ENCODE data around the gene LCNL1.

Gene LCNL1

DNA sequence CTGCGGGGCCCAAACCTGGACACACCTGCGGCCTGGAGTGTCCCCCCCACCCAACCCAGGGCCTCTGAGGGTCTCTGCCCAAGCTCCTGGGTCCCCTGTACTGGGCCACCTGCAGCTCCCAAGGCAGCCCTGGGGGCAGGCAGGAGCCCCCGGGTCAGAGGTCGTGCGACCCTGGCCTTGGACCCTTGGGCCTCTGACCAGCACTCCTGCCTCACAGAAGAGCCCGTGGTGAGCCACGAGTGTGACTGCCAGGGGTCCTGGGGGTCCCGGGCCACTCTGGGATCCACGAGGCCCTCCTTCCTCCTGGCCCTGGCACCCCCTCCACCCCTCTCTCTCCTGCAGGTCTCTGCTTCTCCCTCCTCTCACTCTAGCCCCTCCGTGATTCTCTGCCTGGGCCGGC is 10.5 kb upstream of the LCNL1 start:
- Histone ChIP-seq H4K20me1 (ENCODE audit: insufficient read depth) (no peaks in the 10 kb centered on the region), H3K4me1 (ENCODE audit: low read depth, poor library complexity, severe bottlenecking) (no peaks in the 10 kb centered on the region), H3K4me3 (IDR thresholded peaks at IDR 0.05; ENCODE audit: insufficient read depth, low read depth, low read length) (no peak overlapping the region), H2AFZ (ENCODE audit: low read depth) (no peak overlapping the region), H3K27me3 (ENCODE audit: insufficient read depth, low read depth) (peaks cover 34% of the 10 kb centered on the region), H3K27ac (no peak overlapping the region), H3K9ac (no peak overlapping the region), H3K4me2 (no peak overlapping the region), H3K36me3 (ENCODE audit: insufficient read depth) (no peaks in the 10 kb centered on the region), H3K79me2 (ENCODE audit: insufficient read depth, low read depth) (no peaks in the 10 kb centered on the region)
- TF ChIP-seq, protein P1, sequence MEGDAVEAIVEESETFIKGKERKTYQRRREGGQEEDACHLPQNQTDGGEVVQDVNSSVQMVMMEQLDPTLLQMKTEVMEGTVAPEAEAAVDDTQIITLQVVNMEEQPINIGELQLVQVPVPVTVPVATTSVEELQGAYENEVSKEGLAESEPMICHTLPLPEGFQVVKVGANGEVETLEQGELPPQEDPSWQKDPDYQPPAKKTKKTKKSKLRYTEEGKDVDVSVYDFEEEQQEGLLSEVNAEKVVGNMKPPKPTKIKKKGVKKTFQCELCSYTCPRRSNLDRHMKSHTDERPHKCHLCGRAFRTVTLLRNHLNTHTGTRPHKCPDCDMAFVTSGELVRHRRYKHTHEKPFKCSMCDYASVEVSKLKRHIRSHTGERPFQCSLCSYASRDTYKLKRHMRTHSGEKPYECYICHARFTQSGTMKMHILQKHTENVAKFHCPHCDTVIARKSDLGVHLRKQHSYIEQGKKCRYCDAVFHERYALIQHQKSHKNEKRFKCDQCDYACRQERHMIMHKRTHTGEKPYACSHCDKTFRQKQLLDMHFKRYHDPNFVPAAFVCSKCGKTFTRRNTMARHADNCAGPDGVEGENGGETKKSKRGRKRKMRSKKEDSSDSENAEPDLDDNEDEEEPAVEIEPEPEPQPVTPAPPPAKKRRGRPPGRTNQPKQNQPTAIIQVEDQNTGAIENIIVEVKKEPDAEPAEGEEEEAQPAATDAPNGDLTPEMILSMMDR (conservative IDR thresholded peaks at IDR 0.05; ENCODE audit: low read depth, low read length) = no peak

DNA sequence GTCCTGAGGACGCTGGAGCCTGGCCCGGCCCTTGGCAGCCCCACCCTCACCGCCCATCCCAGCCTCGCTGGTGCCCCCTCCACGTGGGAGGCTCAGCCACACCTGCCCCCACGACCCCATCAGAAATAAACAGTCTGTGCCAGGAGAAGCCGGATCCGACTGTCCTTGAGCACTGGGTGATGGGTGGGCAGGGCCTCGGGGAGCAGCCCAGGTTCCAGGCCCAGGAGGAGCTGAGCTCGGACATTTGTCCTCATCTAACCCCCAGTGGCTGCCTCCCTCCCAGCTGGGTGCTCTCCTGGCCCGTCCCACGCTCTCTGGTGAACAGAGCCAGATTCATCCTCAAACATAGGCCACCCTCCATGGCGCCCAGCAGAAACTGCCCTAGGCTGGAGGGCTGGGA is 10.1 kb upstream of the LCNL1 start:
- TF ChIP-seq, protein P1 (conservative IDR thresholded peaks at IDR 0.05; ENCODE audit: low read depth, low read length) = no peak
- Histone ChIP-seq H3K27me3 (ENCODE audit: insufficient read depth, low read depth) (peaks cover 34% of the 10 kb centered on the region), H4K20me1 (ENCODE audit: insufficient read depth) (no peaks in the 10 kb centered on the region)

DNA sequence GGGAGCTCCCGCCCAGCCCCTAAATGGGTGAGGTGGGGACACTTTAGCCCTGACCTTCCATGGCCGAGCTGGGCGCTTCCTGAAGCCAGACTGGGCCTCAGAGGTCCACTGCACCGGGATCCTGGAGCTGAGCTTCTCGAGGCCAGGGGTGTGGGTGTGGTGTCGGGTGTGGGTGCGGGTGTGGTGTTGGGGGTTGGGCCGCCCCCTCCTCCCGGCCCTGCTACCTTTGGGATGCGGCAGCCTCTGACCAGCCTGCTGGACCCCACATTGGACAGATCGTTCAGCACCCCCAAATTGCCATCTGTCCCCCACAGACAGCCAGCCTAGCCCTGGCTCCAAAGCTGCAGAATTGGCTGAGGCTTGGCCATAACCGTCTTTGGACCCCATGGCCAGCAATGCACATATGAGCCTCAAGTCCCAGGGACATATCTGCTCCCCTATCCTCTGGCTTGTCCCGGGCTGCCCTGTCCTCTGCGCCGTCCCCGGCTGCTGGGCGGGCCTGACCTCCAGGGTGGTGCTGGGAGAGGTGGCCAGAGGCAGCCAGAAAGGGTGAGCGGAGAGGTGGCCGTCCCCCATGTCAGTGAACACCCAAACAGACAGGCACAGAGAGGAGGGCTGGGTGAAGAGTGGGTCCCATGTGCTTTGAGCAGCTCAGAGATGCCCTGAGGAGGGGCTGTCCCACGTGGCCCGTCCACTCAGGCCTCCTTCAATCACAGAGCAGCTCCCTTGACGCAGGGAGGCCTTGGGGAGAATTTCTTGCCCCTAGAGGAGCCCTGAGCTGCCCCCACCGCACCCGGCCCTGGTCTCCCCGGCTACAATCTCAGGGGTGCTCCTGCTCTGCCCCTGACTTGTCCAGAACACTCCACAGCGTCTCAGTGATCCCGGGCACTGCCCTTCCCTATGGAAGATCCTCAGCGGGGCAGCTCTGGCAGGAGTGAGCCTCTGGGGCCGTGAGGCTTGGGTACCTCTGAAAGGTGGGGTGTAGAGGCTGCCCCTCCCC is 8.9 kb upstream of the LCNL1 start:
- no peaks in the 10 kb centered on the region for H3K4me1 ChIP-seq (ENCODE audit: low read depth, poor library complexity, severe bottlenecking)
- H3K4me3 ChIP-seq (IDR thresholded peaks at IDR 0.05; ENCODE audit: insufficient read depth, low read depth, low read length) = no peak overlapping the region
- TF ChIP-seq, protein P1 (conservative IDR thresholded peaks at IDR 0.05; ENCODE audit: low read depth, low read length) = no peak
- H3K27ac ChIP-seq = no peak overlapping the region
- H3K79me2 ChIP-seq (ENCODE audit: insufficient read depth, low read depth) = no peaks in the 10 kb centered on the region
- H4K20me1 ChIP-seq (ENCODE audit: insufficient read depth) = no peaks in the 10 kb centered on the region
- no peak overlapping the region for H2AFZ ChIP-seq (ENCODE audit: low read depth)
- H3K36me3 ChIP-seq (ENCODE audit: insufficient read depth) = no peaks in the 10 kb centered on the region
- no peak overlapping the region for H3K4me2 ChIP-seq
- H3K27me3 ChIP-seq (ENCODE audit: insufficient read depth, low read depth) = peaks cover 34% of the 10 kb centered on the region
- H3K9ac ChIP-seq = no peak overlapping the region

More for the DNA sequence above, 10.1 kb upstream of the LCNL1 start:
- no peaks in the 10 kb centered on the region for H3K36me3 ChIP-seq (ENCODE audit: insufficient read depth)
- no peak overlapping the region for H3K27ac ChIP-seq
- no peaks in the 10 kb centered on the region for H3K79me2 ChIP-seq (ENCODE audit: insufficient read depth, low read depth)
- no peak overlapping the region for H3K4me3 ChIP-seq (IDR thresholded peaks at IDR 0.05; ENCODE audit: insufficient read depth, low read depth, low read length)
- H2AFZ ChIP-seq (ENCODE audit: low read depth) = no peak overlapping the region
- no peak overlapping the region for H3K9ac ChIP-seq
- no peak overlapping the region for H3K4me2 ChIP-seq
- no peaks in the 10 kb centered on the region for H3K4me1 ChIP-seq (ENCODE audit: low read depth, poor library complexity, severe bottlenecking)

DNA sequence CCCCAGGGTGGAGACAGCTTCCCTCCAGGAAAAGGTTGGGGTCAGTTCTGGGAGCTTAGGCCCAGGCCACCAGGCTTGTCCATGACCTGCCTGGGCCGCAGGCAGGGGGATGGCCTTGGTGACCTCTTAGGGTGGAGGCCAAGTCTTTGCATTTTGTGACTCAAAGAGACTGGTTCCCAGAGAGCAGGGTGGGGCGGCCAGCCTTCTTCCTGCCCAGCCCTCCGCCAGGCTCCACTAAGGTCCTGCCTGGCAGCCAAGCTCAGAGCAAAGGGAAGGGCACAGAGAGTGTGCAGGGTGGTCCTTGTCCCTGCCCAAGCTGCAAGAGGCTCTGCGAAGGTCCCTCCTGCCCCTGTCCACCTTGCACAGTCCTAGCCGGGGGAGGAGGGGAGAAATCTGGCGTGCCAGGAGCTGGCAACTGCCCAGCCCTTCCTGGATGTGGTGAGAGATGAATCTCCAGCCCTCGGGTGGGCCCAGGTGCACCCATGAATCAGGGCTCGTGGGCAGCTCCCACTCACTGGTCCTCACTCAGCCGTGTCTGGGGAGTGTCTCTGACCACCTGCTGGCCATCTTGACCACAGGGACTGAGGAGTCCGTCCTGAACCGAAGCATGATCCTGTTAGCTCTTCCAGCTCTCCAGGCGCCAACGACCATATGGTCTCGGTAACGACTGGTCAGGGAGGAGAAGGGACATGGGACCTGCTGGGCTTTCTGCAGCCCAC is 7.8 kb upstream of the LCNL1 start:
- no peak overlapping the region for H2AFZ ChIP-seq (ENCODE audit: low read depth)
- H4K20me1 ChIP-seq (ENCODE audit: insufficient read depth) = no peaks in the 10 kb centered on the region
- TF ChIP-seq, protein P1 (conservative IDR thresholded peaks at IDR 0.05; ENCODE audit: low read depth, low read length) = no peak
- H3K27ac ChIP-seq = no peak overlapping the region
- no peaks in the 10 kb centered on the region for H3K36me3 ChIP-seq (ENCODE audit: insufficient read depth)
- H3K4me1 ChIP-seq (ENCODE audit: low read depth, poor library complexity, severe bottlenecking) = no peaks in the 10 kb centered on the region
- no peaks in the 10 kb centered on the region for H3K79me2 ChIP-seq (ENCODE audit: insufficient read depth, low read depth)
- no peak overlapping the region for H3K9ac ChIP-seq
- peaks cover 34% of the 10 kb centered on the region for H3K27me3 ChIP-seq (ENCODE audit: insufficient read depth, low read depth)
- H3K4me3 ChIP-seq (IDR thresholded peaks at IDR 0.05; ENCODE audit: insufficient read depth, low read depth, low read length) = no peak overlapping the region
- H3K4me2 ChIP-seq = no peak overlapping the region
